GM23338 (cell line): ENCODE data around the gene RCAN1.

Experiments used
- CREB1 ChIP-seq: fragments of 250-450 bp; sonication (Bioruptor Pico); IDR thresholded peaks from 2 replicates; pipeline ENCODE4 v1.5.0; 2020; ENCODE audit warnings: low read depth, mild to moderate bottlenecking, moderate library complexity
- EZH2 ChIP-seq: fragments of 200-600 bp; sonication (generic); IDR thresholded peaks from one replicate; pipeline ENCODE4 v1.8.0; 2017; ENCODE audit warnings: antibody characterized with exemption, mild to moderate bottlenecking, low read depth; ENCODE audit not compliant: unreplicated experiment
- EZH2phosphoT487 ChIP-seq: fragments of 200-600 bp; sonication (generic); IDR thresholded peaks from one replicate; pipeline ENCODE4 v1.8.1; 2018; ENCODE audit warnings: antibody characterized with exemption; ENCODE audit not compliant: unreplicated experiment
- JUNB ChIP-seq: IDR thresholded peaks from one replicate; pipeline ENCODE4 v1.6.1; 2016; ENCODE audit warnings: antibody characterized with exemption; ENCODE audit not compliant: unreplicated experiment
- POLR2AphosphoS5 ChIP-seq: IDR thresholded peaks from 2 replicates; pipeline ENCODE4 v1.6.1; 2016; ENCODE audit warnings: antibody characterized with exemption, low read depth
- TF ChIP-seq, protein P1 (sequence below), 2 experiments: fragments of 200-600 bp in 1 of 2; sonication (generic) in 1 of 2; conservative IDR thresholded peaks; 2 replicates each; pipeline versions ENCODE4 v1.5.1 to v1.6.1; 2016 to 2017; ENCODE audit warnings: antibody characterized with exemption in 2 of 2, low read depth in 2 of 2, mild to moderate bottlenecking in 2 of 2, moderate library complexity in 1 of 2
- TF ChIP-seq, protein P2 (sequence below): IDR thresholded peaks from one replicate; pipeline ENCODE4 v1.6.1; 2018; ENCODE audit warnings: antibody characterized with exemption; ENCODE audit not compliant: unreplicated experiment
- TF ChIP-seq, protein P3 (sequence below): fragments of 250-450 bp; sonication (Bioruptor Pico); IDR thresholded peaks from 2 replicates; pipeline ENCODE4 v1.5.0; 2020; ENCODE audit warnings: mild to moderate bottlenecking, moderate library complexity
- TF ChIP-seq, protein P4 (sequence below): IDR thresholded peaks from 2 replicates; pipeline ENCODE4 v1.6.1; 2016; ENCODE audit warnings: antibody characterized with exemption

DNA sequence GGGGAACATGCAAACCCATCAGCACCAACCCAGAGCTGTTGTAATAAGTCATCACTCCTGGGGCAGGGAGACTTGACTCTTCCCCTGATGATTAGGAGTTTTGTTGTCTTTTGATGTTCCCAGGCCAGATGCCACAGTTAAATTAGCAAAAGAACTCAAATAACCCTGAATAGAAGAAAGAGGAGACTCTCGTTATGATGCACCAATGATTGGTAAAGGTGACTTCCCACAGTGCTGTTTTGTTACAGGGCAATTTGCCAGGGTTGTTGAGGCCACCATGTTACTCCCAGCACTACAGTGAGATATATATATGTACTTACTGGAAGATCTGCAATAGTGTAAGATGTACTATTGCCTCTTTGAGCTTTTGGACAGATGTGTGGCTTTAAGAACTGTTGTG is 24.3 kb upstream of the RCAN1 start:
- TF ChIP-seq CREB1 (CRISPR knock-in tag), result no peak
- TF ChIP-seq, protein P1, sequence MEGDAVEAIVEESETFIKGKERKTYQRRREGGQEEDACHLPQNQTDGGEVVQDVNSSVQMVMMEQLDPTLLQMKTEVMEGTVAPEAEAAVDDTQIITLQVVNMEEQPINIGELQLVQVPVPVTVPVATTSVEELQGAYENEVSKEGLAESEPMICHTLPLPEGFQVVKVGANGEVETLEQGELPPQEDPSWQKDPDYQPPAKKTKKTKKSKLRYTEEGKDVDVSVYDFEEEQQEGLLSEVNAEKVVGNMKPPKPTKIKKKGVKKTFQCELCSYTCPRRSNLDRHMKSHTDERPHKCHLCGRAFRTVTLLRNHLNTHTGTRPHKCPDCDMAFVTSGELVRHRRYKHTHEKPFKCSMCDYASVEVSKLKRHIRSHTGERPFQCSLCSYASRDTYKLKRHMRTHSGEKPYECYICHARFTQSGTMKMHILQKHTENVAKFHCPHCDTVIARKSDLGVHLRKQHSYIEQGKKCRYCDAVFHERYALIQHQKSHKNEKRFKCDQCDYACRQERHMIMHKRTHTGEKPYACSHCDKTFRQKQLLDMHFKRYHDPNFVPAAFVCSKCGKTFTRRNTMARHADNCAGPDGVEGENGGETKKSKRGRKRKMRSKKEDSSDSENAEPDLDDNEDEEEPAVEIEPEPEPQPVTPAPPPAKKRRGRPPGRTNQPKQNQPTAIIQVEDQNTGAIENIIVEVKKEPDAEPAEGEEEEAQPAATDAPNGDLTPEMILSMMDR (conservative IDR thresholded peaks at IDR 0.05; ENCODE audit: low read depth in 2 of 2), result no peak
- no peak for TF ChIP-seq EZH2
- TF ChIP-seq POLR2AphosphoS5, result no peak
- no peak for TF ChIP-seq EZH2phosphoT487
- TF ChIP-seq, protein P2, sequence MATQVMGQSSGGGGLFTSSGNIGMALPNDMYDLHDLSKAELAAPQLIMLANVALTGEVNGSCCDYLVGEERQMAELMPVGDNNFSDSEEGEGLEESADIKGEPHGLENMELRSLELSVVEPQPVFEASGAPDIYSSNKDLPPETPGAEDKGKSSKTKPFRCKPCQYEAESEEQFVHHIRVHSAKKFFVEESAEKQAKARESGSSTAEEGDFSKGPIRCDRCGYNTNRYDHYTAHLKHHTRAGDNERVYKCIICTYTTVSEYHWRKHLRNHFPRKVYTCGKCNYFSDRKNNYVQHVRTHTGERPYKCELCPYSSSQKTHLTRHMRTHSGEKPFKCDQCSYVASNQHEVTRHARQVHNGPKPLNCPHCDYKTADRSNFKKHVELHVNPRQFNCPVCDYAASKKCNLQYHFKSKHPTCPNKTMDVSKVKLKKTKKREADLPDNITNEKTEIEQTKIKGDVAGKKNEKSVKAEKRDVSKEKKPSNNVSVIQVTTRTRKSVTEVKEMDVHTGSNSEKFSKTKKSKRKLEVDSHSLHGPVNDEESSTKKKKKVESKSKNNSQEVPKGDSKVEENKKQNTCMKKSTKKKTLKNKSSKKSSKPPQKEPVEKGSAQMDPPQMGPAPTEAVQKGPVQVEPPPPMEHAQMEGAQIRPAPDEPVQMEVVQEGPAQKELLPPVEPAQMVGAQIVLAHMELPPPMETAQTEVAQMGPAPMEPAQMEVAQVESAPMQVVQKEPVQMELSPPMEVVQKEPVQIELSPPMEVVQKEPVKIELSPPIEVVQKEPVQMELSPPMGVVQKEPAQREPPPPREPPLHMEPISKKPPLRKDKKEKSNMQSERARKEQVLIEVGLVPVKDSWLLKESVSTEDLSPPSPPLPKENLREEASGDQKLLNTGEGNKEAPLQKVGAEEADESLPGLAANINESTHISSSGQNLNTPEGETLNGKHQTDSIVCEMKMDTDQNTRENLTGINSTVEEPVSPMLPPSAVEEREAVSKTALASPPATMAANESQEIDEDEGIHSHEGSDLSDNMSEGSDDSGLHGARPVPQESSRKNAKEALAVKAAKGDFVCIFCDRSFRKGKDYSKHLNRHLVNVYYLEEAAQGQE, result no peak
- TF ChIP-seq, protein P3, sequence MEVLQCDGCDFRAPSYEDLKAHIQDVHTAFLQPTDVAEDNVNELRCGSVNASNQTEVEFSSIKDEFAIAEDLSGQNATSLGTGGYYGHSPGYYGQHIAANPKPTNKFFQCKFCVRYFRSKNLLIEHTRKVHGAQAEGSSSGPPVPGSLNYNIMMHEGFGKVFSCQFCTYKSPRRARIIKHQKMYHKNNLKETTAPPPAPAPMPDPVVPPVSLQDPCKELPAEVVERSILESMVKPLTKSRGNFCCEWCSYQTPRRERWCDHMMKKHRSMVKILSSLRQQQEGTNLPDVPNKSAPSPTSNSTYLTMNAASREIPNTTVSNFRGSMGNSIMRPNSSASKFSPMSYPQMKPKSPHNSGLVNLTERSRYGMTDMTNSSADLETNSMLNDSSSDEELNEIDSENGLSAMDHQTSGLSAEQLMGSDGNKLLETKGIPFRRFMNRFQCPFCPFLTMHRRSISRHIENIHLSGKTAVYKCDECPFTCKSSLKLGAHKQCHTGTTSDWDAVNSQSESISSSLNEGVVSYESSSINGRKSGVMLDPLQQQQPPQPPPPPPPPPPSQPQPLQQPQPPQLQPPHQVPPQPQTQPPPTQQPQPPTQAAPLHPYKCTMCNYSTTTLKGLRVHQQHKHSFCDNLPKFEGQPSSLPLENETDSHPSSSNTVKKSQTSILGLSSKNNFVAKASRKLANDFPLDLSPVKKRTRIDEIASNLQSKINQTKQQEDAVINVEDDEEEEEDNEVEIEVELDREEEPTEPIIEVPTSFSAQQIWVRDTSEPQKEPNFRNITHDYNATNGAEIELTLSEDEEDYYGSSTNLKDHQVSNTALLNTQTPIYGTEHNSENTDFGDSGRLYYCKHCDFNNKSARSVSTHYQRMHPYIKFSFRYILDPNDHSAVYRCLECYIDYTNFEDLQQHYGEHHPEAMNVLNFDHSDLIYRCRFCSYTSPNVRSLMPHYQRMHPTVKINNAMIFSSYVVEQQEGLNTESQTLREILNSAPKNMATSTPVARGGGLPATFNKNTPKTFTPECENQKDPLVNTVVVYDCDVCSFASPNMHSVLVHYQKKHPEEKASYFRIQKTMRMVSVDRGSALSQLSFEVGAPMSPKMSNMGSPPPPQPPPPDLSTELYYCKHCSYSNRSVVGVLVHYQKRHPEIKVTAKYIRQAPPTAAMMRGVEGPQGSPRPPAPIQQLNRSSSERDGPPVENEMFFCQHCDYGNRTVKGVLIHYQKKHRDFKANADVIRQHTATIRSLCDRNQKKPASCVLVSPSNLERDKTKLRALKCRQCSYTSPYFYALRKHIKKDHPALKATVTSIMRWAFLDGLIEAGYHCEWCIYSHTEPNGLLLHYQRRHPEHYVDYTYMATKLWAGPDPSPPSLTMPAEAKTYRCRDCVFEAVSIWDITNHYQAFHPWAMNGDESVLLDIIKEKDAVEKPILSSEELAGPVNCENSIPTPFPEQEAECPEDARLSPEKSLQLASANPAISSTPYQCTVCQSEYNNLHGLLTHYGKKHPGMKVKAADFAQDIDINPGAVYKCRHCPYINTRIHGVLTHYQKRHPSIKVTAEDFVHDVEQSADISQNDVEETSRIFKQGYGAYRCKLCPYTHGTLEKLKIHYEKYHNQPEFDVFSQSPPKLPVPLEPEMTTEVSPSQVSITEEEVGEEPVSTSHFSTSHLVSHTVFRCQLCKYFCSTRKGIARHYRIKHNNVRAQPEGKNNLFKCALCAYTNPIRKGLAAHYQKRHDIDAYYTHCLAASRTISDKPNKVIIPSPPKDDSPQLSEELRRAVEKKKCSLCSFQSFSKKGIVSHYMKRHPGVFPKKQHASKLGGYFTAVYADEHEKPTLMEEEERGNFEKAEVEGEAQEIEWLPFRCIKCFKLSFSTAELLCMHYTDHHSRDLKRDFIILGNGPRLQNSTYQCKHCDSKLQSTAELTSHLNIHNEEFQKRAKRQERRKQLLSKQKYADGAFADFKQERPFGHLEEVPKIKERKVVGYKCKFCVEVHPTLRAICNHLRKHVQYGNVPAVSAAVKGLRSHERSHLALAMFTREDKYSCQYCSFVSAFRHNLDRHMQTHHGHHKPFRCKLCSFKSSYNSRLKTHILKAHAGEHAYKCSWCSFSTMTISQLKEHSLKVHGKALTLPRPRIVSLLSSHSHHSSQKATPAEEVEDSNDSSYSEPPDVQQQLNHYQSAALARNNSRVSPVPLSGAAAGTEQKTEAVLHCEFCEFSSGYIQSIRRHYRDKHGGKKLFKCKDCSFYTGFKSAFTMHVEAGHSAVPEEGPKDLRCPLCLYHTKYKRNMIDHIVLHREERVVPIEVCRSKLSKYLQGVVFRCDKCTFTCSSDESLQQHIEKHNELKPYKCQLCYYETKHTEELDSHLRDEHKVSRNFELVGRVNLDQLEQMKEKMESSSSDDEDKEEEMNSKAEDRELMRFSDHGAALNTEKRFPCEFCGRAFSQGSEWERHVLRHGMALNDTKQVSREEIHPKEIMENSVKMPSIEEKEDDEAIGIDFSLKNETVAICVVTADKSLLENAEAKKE, result no peak
- TF ChIP-seq JUNB, result no peak
- TF ChIP-seq, protein P4, sequence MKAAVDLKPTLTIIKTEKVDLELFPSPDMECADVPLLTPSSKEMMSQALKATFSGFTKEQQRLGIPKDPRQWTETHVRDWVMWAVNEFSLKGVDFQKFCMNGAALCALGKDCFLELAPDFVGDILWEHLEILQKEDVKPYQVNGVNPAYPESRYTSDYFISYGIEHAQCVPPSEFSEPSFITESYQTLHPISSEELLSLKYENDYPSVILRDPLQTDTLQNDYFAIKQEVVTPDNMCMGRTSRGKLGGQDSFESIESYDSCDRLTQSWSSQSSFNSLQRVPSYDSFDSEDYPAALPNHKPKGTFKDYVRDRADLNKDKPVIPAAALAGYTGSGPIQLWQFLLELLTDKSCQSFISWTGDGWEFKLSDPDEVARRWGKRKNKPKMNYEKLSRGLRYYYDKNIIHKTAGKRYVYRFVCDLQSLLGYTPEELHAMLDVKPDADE, result no peak
